PC-3 (cell line): Measurements from ENCODE around the gene CASTOR1. TPM values are rescaled to one million over a fixed set of nuclear protein-coding genes. Genes with fewer than 3 reads are reported as not detected.

Source experiments
- ATAC-seq: fragments of 200-7000 bp; cut with Tn5 transposase; 2 replicates; pipeline ENCODE4 v1.9.1; 2020; ENCODE audit warnings: mild to moderate bottlenecking, moderate library complexity
- BruUV-seq: library from RNA; stranded (reverse); fragments of 400-500 nt; replicated peaks from 2 replicates; lab custom pipeline; 2021; lab: Mats Ljungman, UMichigan
- CTCF ChIA-PET: fragments of 300-600 bp; sonication (Branson Sonifier 250); formaldehyde crosslinking; loops from one replicate; lab custom pipeline; 2022; ENCODE audit warnings: antibody characterized with exemption; lab: Charles Lee
- POLR2A ChIA-PET: fragments of 300-600 bp; sonication (Branson Sonifier 250); formaldehyde crosslinking; loops from one replicate; lab custom pipeline; 2022; ENCODE audit warnings: antibody characterized with exemption; ENCODE audit not compliant: unreplicated experiment; lab: Charles Lee
- DNase-seq: peaks from one replicate; pipeline ENCODE4 v3.0.0-alpha.2; 2015
- H2AFZ ChIP-seq: fragments of 300-600 bp; sonication (generic); 2 replicates; pipeline ENCODE4 v1.6.0; 2016; ENCODE audit warnings: antibody characterized with exemption, low read length
- H3F3A ChIP-seq: fragments of 300-600 bp; sonication (generic); one replicate; pipeline ENCODE4 v1.6.0; 2017; ENCODE audit warnings: antibody characterized with exemption, low read length, control low read depth, mild to moderate bottlenecking; ENCODE audit not compliant: unreplicated experiment
- H3K27ac ChIP-seq: fragments of 300-600 bp; sonication (generic); 2 replicates; pipeline ENCODE4 v1.5.1; 2016; ENCODE audit warnings: mild to moderate bottlenecking, low read length
- H3K27me3 ChIP-seq: fragments of 300-600 bp; sonication (generic); 2 replicates; pipeline ENCODE4 v1.6.1; 2016; ENCODE audit warnings: low read length, mixed read lengths
- H3K36me3 ChIP-seq: fragments of 300-600 bp; sonication (generic); 2 replicates; pipeline ENCODE4 v1.6.1; 2016; ENCODE audit warnings: low read depth, mixed run types, low read length, mixed read lengths
- H3K4me1 ChIP-seq: fragments of 300-600 bp; sonication (generic); 2 replicates; pipeline ENCODE4 v1.5.1; 2016; ENCODE audit warnings: low read length; ENCODE audit not compliant: insufficient read depth
- H3K4me2 ChIP-seq: fragments of 300-600 bp; sonication (generic); 2 replicates; pipeline ENCODE4 v1.6.0; 2016; ENCODE audit warnings: low read length
- H3K4me3 ChIP-seq: fragments of 300-600 bp; sonication (generic); 2 replicates; pipeline ENCODE4 v1.5.1; 2016; ENCODE audit warnings: mild to moderate bottlenecking, low read length, mixed read lengths
- H3K79me2 ChIP-seq: fragments of 300-600 bp; sonication (generic); 2 replicates; pipeline ENCODE4 v1.6.1; 2017; ENCODE audit warnings: low read length, mixed read lengths
- H3K9ac ChIP-seq: fragments of 300-600 bp; sonication (generic); 2 replicates; pipeline ENCODE4 v1.6.0; 2016; ENCODE audit warnings: mild to moderate bottlenecking, low read length
- H3K9me2 ChIP-seq: fragments of 300-600 bp; sonication (generic); replicated peaks from 2 replicates; pipeline ENCODE4 v1.6.1; 2016; ENCODE audit warnings: mixed run types, low read length, mixed read lengths
- H3K9me3 ChIP-seq: fragments of 300-600 bp; sonication (generic); 2 replicates; pipeline ENCODE4 v1.6.1; 2016; ENCODE audit warnings: low read length, mixed read lengths
- H4K20me1 ChIP-seq: fragments of 300-600 bp; sonication (generic); 2 replicates; pipeline ENCODE4 v1.6.1; 2016; ENCODE audit warnings: low read length, mixed read lengths
- EZH2 ChIP-seq: fragments of 300-600 bp; sonication (generic); IDR thresholded peaks from one replicate; pipeline ENCODE4 v1.6.1; 2017; ENCODE audit warnings: antibody characterized with exemption, mild to moderate bottlenecking, low read length; ENCODE audit not compliant: unreplicated experiment
- EZH2phosphoT487 ChIP-seq: fragments of 300-600 bp; sonication (generic); IDR thresholded peaks from 2 replicates; pipeline ENCODE4 v1.6.1; 2018; ENCODE audit warnings: mild to moderate bottlenecking, antibody characterized with exemption, low read length, borderline replicate concordance
- intact Hi-C: fragments of 100-400 bp; cut with micrococcal nuclease; formaldehyde crosslinking; loops from 2 replicates; pipeline ENCODE4 v1.9.0; 2023
- total RNA-seq: library from RNA; depleted of rRNA; stranded (reverse); fragments of >200 nt; gene quantifications from 2 replicates; pipeline ENCODE4 v1.2.3, GENCODE V29; 2014
- TF ChIP-seq, protein P1 (sequence below): fragments of 300-600 bp; sonication (generic); conservative IDR thresholded peaks from 2 replicates; pipeline ENCODE4 v1.5.1; 2017; ENCODE audit warnings: antibody characterized with exemption, low read depth, mild to moderate bottlenecking, low read length

CASTOR1 gene
- total RNA-seq, 1 experiment from 2014 or later: 4.2 TPM

DNA sequence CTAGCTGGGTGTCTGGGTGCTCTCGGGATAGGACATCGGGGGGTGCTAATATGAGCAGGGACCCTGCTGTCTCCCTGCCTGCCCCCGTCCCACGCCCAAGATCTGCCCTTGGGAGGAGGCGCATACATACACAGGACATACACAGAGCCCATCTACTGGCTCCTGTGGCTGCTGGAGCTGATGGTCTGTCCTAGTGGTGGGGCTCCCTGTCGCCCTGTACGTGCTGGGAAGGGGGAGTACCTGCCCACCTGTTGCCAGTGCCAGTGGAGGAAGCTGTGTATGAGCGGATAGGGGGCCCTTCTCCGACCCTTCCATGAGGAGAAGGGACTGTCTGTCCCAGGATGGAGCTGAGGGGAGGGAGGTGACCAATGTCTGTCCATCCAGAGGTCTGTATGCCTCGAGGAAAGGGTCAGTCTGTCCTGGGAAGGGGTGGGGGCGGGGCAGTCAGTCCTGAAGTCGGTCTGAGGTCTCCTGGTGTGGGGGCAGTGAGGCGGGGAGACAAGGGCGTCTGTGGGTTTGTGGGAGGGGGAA lies 36.5 kb upstream of the CASTOR1 start:
- intact Hi-C loops: loop anchor here (5.0 kb wide), 1 partner anchor 38 kb away; the partner anchor contains the start of gene CASTOR1
- ChIA-PET CTCF (no interaction called here), POLR2A (no interaction called here)
- peak overlapping the region; percentile 79 for H3K4me3 ChIP-seq
- H3F3A ChIP-seq: no peaks in the 10 kb centered on the region
- BruUV-seq: no TSS peak
- H3K4me2 ChIP-seq: peak overlapping the region; percentile 92
- peak overlapping the region; percentile 77 for H3K9ac ChIP-seq
- no peak overlapping the region for H2AFZ ChIP-seq
- H3K9me2 ChIP-seq: no peaks in the 10 kb centered on the region
- H3K4me1 ChIP-seq: peaks cover 28% of the 10 kb centered on the region
- DNase-seq (no peak), ATAC-seq (no peak)
- H3K27me3 ChIP-seq: no peaks in the 10 kb centered on the region
- no peaks in the 10 kb centered on the region for H3K9me3 ChIP-seq
- no peak for TF ChIP-seq EZH2phosphoT487
- no peaks in the 10 kb centered on the region for H4K20me1 ChIP-seq
- H3K79me2 ChIP-seq: peaks cover 36% of the 10 kb centered on the region
- H3K27ac ChIP-seq: no peak overlapping the region
- H3K36me3 ChIP-seq: no peaks in the 10 kb centered on the region; the same call in 1 of the 2 replicates

DNA sequence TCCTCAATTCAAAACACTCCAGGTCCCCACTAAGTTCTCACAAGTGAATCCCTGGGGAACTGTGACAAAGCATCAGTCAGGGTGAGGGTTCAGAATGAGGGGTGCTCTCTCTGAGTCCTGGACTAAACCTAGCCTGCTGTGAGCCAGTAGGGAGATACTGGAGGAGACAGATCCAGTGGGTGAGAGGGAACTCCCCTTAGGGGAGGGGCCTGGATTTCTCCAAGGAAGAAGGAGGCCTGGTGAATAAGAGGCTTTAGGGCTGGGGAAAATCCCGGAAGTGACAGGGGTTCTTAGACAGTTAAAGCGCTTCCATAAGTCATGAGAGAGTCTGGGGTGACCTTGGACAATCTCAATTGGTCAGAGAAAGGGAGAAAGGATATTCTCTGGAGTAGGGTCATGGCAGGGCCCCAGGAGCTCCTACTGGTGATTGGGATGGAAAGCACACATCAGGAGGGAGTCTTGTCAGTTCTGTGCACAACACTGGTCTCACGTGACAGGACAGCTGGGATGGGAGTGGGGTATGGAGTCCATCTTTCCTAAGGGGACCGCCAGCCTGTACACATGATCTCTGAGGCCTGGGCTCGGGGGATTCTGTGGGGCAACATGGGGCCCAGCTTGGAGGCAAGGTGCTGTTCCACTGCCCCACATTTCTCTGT lies 35.9 kb upstream of the CASTOR1 start:
- Histone ChIP-seq H3K27me3 (no peaks in the 10 kb centered on the region), H3F3A (no peaks in the 10 kb centered on the region), H3K4me3 (peak overlapping the region; percentile 79), H3K27ac (0 out of 2 replicates have a peak overlapping the region, but pooled peaks have one; percentile 17), H2AFZ (no peak overlapping the region), H4K20me1 (no peaks in the 10 kb centered on the region), H3K9me3 (no peaks in the 10 kb centered on the region), H3K4me2 (peak overlapping the region; percentile 92), H3K36me3 (no peaks in the 10 kb centered on the region), H3K79me2 (peaks cover 42% of the 10 kb centered on the region), H3K9me2 (no peaks in the 10 kb centered on the region), H3K9ac (peak overlapping the region; percentile 77; the same call in 1 of the 2 replicates), H3K4me1 (peaks cover 28% of the 10 kb centered on the region)
- POLR2A ChIA-PET: no interaction called here
- intact Hi-C loops: loop anchor here (5.0 kb wide), 1 partner anchor 38 kb away; the partner anchor contains the start of gene CASTOR1
- peak; percentile 35; the same call in 1 of the 2 replicates for ATAC-seq
- no peak for TF ChIP-seq EZH2phosphoT487
- no peak for TF ChIP-seq EZH2
- TF ChIP-seq, protein P1, sequence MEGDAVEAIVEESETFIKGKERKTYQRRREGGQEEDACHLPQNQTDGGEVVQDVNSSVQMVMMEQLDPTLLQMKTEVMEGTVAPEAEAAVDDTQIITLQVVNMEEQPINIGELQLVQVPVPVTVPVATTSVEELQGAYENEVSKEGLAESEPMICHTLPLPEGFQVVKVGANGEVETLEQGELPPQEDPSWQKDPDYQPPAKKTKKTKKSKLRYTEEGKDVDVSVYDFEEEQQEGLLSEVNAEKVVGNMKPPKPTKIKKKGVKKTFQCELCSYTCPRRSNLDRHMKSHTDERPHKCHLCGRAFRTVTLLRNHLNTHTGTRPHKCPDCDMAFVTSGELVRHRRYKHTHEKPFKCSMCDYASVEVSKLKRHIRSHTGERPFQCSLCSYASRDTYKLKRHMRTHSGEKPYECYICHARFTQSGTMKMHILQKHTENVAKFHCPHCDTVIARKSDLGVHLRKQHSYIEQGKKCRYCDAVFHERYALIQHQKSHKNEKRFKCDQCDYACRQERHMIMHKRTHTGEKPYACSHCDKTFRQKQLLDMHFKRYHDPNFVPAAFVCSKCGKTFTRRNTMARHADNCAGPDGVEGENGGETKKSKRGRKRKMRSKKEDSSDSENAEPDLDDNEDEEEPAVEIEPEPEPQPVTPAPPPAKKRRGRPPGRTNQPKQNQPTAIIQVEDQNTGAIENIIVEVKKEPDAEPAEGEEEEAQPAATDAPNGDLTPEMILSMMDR: no peak
- CTCF ChIA-PET: no interaction called here
- TSS peak; percentile 16 for BruUV-seq
- DNase-seq: peak; percentile 67

DNA sequence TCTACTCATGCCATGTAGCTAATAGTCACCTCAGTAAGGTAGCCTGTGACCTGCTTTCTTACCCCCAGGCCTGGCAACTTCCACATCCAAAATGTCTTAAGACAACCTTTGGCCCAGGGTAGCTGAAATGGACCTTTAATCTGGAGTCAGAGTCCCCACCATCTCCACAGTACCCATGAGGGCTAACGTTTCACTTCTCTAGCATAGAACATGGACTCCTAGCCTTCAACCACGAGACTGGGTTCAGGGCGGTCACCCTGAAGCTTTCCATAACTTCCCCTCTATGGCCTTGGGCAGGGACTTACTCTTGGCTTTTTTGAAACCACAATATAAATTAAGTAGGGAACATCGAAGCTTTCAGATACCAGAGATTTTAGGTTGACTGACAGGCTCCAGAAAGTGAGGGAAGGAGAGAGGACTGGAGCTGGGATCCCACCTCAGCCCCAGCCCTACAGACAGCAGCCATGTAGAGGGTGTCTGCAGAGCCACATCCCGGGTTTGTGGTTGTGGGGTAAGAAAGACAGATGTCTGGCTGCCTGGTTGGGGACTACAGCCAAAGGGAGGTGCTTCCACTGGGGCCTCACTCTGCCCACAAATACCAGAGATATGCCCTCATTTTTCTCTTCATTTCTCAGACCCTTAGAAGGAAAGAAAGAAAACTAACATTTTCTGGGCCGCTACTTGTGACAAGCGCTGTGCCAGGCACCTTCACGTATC lies 34.9 kb upstream of the CASTOR1 start:
- H4K20me1 ChIP-seq: no peaks in the 10 kb centered on the region

More for the DNA sequence above, 34.9 kb upstream of the CASTOR1 start:
- CTCF ChIA-PET: no interaction called here
- Histone ChIP-seq H3F3A (no peaks in the 10 kb centered on the region), H3K9me3 (no peaks in the 10 kb centered on the region), H3K79me2 (peaks cover 51% of the 10 kb centered on the region), H3K4me1 (peaks cover 28% of the 10 kb centered on the region), H3K36me3 (no peaks in the 10 kb centered on the region), H2AFZ (no peak overlapping the region), H3K27ac (no peak overlapping the region), H3K4me3 (no peak overlapping the region), H3K27me3 (no peaks in the 10 kb centered on the region), H3K9me2 (no peaks in the 10 kb centered on the region), H3K4me2 (peak overlapping the region; percentile 92; the same call in 1 of the 2 replicates), H3K9ac (no peak overlapping the region)
- TF ChIP-seq, protein P1: no peak
- no peak for TF ChIP-seq EZH2
- TF ChIP-seq EZH2phosphoT487: no peak
- intact Hi-C loops: no loop called here
- no peak for ATAC-seq
- POLR2A ChIA-PET: no interaction called here
- no TSS peak for BruUV-seq
- DNase-seq: no peak
